Measurements from ENCODE around the gene SS18.

GRCh38 chr18:26059357-26059756 is 31.1 kb downstream of the SS18 start:
- TF ChIP-seq CTCF (IDR thresholded peaks at IDR 0.05) (no peak), POLR2A (IDR thresholded peaks at IDR 0.05) (no peak)

Data from lower leg skin (tissue), 3 donors.